ENCODE results near the gene KIR3DL2.
"Not testable (repeated sequence)": the region's sequence is repeated elsewhere in the genome, so short reads cannot be mapped to it uniquely, and the experiment has no call there.

DNA sequence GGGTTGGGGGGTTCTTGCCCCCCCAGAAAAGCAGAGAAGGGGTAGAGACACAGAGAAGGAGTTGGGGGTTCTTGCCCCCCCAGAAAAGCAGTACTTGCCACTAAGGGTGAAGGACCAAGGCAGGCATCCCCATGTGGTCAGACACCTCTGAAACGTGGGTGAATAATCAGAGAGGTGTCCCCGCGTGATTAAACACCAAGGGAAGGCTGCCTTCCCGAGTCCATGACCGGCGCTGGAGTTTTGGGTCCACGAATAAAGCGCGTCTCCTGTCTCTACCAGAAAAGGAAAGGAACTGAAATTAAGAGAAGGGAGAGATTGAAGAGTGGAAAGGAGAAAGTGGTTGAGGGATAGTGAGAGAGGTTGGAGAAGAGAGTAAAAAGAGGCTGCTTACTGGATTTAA, 49.4 kb downstream of the KIR3DL2 start:
- TF ChIP-seq CTCF (IDR thresholded peaks at IDR 0.05; ENCODE audit: low read depth, low read length); EZH2phosphoT487 (IDR thresholded peaks at IDR 0.05; ENCODE audit: low read depth): not testable (repeated sequence)

Data from OCI-LY3 (cell line).